K562 (cell line): ENCODE data around the gene ALOX5. TPM values are rescaled to one million over a fixed set of nuclear protein-coding genes. Genes with fewer than 3 reads are reported as not detected.
A peak's percentile ranks its signal among the peaks of the same experiment; 100 is the strongest.

Source experiments
- CHCHD3 ChIP-seq: fragments of 250-450 bp; sonication (Bioruptor Pico); IDR thresholded peaks from 2 replicates; pipeline ENCODE4 v2.1.2; 2022; ENCODE audit warnings: mild to moderate bottlenecking
- CTCFL ChIP-seq: IDR thresholded peaks from 2 replicates; pipeline ENCODE4 v1.6.1; 2011; ENCODE audit warnings: borderline replicate concordance, low read depth, mild to moderate bottlenecking, moderate library complexity, low read length; ENCODE audit not compliant: insufficient read depth, poor library complexity, severe bottlenecking
- E2F1 ChIP-seq: sonication (generic); formaldehyde crosslinking; IDR thresholded peaks from 2 replicates; pipeline ENCODE4 v1.8.1; 2023; ENCODE audit warnings: mild to moderate bottlenecking, missing genetic modification reagents, moderate library complexity
- FOXM1 ChIP-seq, 2 experiments: fragments of 450-650 bp in 1 of 2; sonication (generic) in 1 of 2; formaldehyde crosslinking in 1 of 2; IDR thresholded peaks; 2 replicates each; pipeline versions ENCODE4 v1.6.1 to v1.9.0; 2017 to 2022; ENCODE audit warnings: low read depth in 2 of 2, mild to moderate bottlenecking in 2 of 2, missing genetic modification reagents in 1 of 2, moderate library complexity in 1 of 2
- GATAD2B ChIP-seq: fragments of 450-650 bp; IDR thresholded peaks from 2 replicates; pipeline ENCODE4 v1.6.1; 2017; ENCODE audit warnings: mild to moderate bottlenecking, borderline replicate concordance
- JUNB ChIP-seq: fragments of 450-650 bp; formaldehyde crosslinking; conservative IDR thresholded peaks from 2 replicates; pipeline ENCODE4 v1.4.0; 2020; ENCODE audit warnings: mild to moderate bottlenecking
- JUND ChIP-seq, 2 experiments: IDR thresholded peaks; 2 replicates in 1 of 2; 3 replicates in 1 of 2; pipeline ENCODE4 v1.6.1; 2011; ENCODE audit warnings: borderline replicate concordance in 2 of 2, low read depth in 2 of 2, low read length in 2 of 2, improper control_type of control experiment in 1 of 2, missing biosample characterization in 1 of 2, missing genetic modification characterization in 1 of 2, missing genetic modification reagents in 1 of 2
- KDM2B ChIP-seq: fragments of 250-450 bp; sonication (Bioruptor Pico); IDR thresholded peaks from 2 replicates; pipeline ENCODE4 v1.8.0; 2021; ENCODE audit warnings: mild to moderate bottlenecking, moderate library complexity
- KHSRP ChIP-seq: fragments of 450-650 bp; IDR thresholded peaks from 2 replicates; pipeline ENCODE4 v1.6.1; 2017
- NFIX ChIP-seq: fragments of 250-450 bp; sonication (Bioruptor Pico); IDR thresholded peaks from 2 replicates; pipeline ENCODE4 v1.4.0; 2020; ENCODE audit warnings: low read depth, mild to moderate bottlenecking, moderate library complexity
- OTX1 ChIP-seq: fragments of 450-650 bp; formaldehyde crosslinking; IDR thresholded peaks from 2 replicates; pipeline ENCODE4 v1.4.0; 2022; ENCODE audit warnings: mild to moderate bottlenecking
- POLR2AphosphoS2 ChIP-seq: IDR thresholded peaks from 2 replicates; pipeline ENCODE4 v1.6.1; 2012; ENCODE audit warnings: low read length, improper control_type of control experiment
- SMAD1 ChIP-seq: fragments of 150-350 bp; IDR thresholded peaks from 2 replicates; pipeline ENCODE4 v1.6.1; 2014; ENCODE audit warnings: low read length, low read depth; ENCODE audit not compliant: partially characterized antibody
- SMARCC2 ChIP-seq: fragments of 450-650 bp; IDR thresholded peaks from 2 replicates; pipeline ENCODE4 v1.6.1; 2017; ENCODE audit warnings: antibody characterized with exemption, moderate library complexity, mild to moderate bottlenecking, low read depth
- SMC3 ChIP-seq: conservative IDR thresholded peaks from 2 replicates; pipeline ENCODE4 v1.6.1; 2011; ENCODE audit warnings: low read depth, low read length, improper control_type of control experiment; ENCODE audit not compliant: insufficient read depth
- ZSCAN32 ChIP-seq: fragments of 450-650 bp; formaldehyde crosslinking; IDR thresholded peaks from 2 replicates; pipeline ENCODE4 v1.4.0; 2020; ENCODE audit warnings: mild to moderate bottlenecking, moderate library complexity
- polyA plus RNA-seq, 8 experiments: library from polyadenylated mRNA; depleted of rRNA in 4 of 8; stranded (reverse) in 5 of 8; unstranded in 3 of 8; fragments of >200 nt; fragmentation: Nextera tagmentation in 2 of 8; fragmentation: Illumina TruSeq in 1 of 8; extraction: Ambion mirVana in 2 of 8; extraction: Trizol in 1 of 8; gene quantifications; 2 replicates each; pipeline versions ENCODE4 v1.2.1 to v1.2.3, GENCODE V29; 2011 to 2014; ENCODE audit warnings: inconsistent platforms in 1 of 8, missing spikeins in 1 of 8
- total RNA-seq, 7 experiments: library from RNA; depleted of rRNA in 6 of 7; stranded (reverse); fragments of >200 nt in 6 of 7; fragmentation: Illumina TruSeq in 2 of 7; extraction: Trizol in 2 of 7; gene quantifications; 2 replicates each; pipeline versions ENCODE4 v1.2.1 to v1.2.3, GENCODE V29; 2011 to 2021; ENCODE audit warnings: low replicate concordance in 1 of 7
- TF ChIP-seq, protein P1 (sequence below), 2 experiments: fragments of 200-800 bp in 1 of 2; sonication (Bioruptor generic) in 1 of 2; sonication (generic) in 1 of 2; formaldehyde crosslinking in 1 of 2; IDR thresholded peaks in 1 of 2; conservative IDR thresholded peaks in 1 of 2; 2 replicates each; pipeline versions ENCODE4 v1.5.0 to v1.6.1; 2016 to 2020; ENCODE audit warnings: missing compliant biosample characterization in 1 of 2, missing genetic modification characterization in 1 of 2, missing genetic modification reagents in 1 of 2
- TF ChIP-seq, protein P2 (sequence below), 2 experiments: fragments of 450-650 bp in 1 of 2; sonication (generic) in 1 of 2; formaldehyde crosslinking in 1 of 2; IDR thresholded peaks in 1 of 2; conservative IDR thresholded peaks in 1 of 2; 2 replicates each; pipeline versions ENCODE4 v1.6.1 to v1.8.1; 2016 to 2023; ENCODE audit warnings: mild to moderate bottlenecking in 2 of 2, moderate library complexity in 2 of 2, inconsistent platforms in 1 of 2, missing genetic modification reagents in 1 of 2
- TF ChIP-seq, protein P3 (sequence below): fragments of 250-450 bp; sonication (Bioruptor Pico); IDR thresholded peaks from 2 replicates; pipeline ENCODE4 v1.4.0; 2020

ALOX5 gene
- total and polyA plus RNA-seq, 9 of the 15 experiments (the other 6 are each of a cell fraction or from before 2014, with no cell fraction given): 0.10 to 2.4 (median 1.4) TPM

GRCh38 chr10:45464958-45465567 lies 91.0 kb downstream of the ALOX5 start (continued):
- TF ChIP-seq JUNB: no peak
- TF ChIP-seq CHCHD3 (CRISPR knock-in tag): no peak
- no peak for TF ChIP-seq KDM2B
- TF ChIP-seq KHSRP: no peak
- TF ChIP-seq, protein P1, sequence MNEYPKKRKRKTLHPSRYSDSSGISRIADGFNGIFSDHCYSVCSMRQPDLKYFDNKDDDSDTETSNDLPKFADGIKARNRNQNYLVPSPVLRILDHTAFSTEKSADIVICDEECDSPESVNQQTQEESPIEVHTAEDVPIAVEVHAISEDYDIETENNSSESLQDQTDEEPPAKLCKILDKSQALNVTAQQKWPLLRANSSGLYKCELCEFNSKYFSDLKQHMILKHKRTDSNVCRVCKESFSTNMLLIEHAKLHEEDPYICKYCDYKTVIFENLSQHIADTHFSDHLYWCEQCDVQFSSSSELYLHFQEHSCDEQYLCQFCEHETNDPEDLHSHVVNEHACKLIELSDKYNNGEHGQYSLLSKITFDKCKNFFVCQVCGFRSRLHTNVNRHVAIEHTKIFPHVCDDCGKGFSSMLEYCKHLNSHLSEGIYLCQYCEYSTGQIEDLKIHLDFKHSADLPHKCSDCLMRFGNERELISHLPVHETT (CRISPR knock-in tag; conservative IDR thresholded peaks at IDR 0.05 in 1 of 2, IDR thresholded peaks at IDR 0.05 in 1 of 2): no peak
- peak; percentile 48; the same call in 1 of the 2 replicates for TF ChIP-seq GATAD2B
- no peak for TF ChIP-seq ZSCAN32
- no peak for TF ChIP-seq E2F1
- TF ChIP-seq, protein P2, sequence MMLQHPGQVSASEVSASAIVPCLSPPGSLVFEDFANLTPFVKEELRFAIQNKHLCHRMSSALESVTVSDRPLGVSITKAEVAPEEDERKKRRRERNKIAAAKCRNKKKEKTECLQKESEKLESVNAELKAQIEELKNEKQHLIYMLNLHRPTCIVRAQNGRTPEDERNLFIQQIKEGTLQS (IDR thresholded peaks at IDR 0.05): no peak
- TF ChIP-seq, protein P2 (CRISPR knock-in tag; conservative IDR thresholded peaks at IDR 0.05): no peak
- TF ChIP-seq, protein P3, sequence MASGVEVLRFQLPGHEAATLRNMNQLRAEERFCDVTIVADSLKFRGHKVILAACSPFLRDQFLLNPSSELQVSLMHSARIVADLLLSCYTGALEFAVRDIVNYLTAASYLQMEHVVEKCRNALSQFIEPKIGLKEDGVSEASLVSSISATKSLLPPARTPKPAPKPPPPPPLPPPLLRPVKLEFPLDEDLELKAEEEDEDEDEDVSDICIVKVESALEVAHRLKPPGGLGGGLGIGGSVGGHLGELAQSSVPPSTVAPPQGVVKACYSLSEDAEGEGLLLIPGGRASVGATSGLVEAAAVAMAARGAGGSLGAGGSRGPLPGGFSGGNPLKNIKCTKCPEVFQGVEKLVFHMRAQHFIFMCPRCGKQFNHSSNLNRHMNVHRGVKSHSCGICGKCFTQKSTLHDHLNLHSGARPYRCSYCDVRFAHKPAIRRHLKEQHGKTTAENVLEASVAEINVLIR: no peak
- TF ChIP-seq POLR2AphosphoS2: no peak
- no peak for TF ChIP-seq OTX1 (CRISPR knock-in tag)
- TF ChIP-seq JUND (IDR thresholded peaks at IDR 0.05; ENCODE audit: borderline replicate concordance, low read depth, low read length): peak; percentile 13; the same call in 1 of the 2 replicates
- no peak for TF ChIP-seq JUND (tag; IDR thresholded peaks at IDR 0.05; ENCODE audit: borderline replicate concordance, low read depth, low read length)
- TF ChIP-seq NFIX (CRISPR knock-in tag): no peak
- TF ChIP-seq SMAD1: no peak
- TF ChIP-seq FOXM1 (IDR thresholded peaks at IDR 0.05; ENCODE audit: low read depth): no peak
- TF ChIP-seq FOXM1 (CRISPR knock-in tag; IDR thresholded peaks at IDR 0.05; ENCODE audit: low read depth): no peak
- TF ChIP-seq SMC3: peak; percentile 98
- peak; percentile 42 for TF ChIP-seq CTCFL
- TF ChIP-seq SMARCC2: no peak
